ENCODE data around the gene ASIC2.

The ASIC2 gene

GRCh38 chr17:33292981-33293867, at the start of gene ASIC2:
Gene ASIC2 (minus strand): TSS chr17:33293295.
- DNase-seq: no peak

GRCh38 chr17:33342025-33342424, 48.9 kb upstream of the ASIC2 start:
- no peak for DNase-seq

DNA sequence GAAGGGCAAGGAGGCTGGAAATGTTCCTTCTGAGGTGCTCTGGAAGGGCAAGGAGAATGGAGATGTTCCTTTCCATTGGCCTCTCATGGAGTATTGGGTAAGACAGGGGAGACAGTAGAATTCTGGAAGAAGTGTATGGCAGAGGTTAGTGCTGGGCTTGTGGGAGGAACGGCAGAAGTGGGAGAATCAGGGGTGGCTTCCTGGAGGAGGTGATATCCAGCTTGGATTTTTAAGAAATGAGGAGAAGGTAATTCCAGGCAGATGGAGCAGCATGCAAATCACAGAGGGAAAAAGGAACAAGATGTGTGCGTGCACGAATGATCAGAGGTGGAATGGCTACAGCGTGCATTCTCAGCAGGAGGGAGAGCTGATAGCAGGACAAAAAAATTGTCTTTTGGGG, 45.1 kb upstream of the ASIC2 start:
- no peak for DNase-seq

DNA sequence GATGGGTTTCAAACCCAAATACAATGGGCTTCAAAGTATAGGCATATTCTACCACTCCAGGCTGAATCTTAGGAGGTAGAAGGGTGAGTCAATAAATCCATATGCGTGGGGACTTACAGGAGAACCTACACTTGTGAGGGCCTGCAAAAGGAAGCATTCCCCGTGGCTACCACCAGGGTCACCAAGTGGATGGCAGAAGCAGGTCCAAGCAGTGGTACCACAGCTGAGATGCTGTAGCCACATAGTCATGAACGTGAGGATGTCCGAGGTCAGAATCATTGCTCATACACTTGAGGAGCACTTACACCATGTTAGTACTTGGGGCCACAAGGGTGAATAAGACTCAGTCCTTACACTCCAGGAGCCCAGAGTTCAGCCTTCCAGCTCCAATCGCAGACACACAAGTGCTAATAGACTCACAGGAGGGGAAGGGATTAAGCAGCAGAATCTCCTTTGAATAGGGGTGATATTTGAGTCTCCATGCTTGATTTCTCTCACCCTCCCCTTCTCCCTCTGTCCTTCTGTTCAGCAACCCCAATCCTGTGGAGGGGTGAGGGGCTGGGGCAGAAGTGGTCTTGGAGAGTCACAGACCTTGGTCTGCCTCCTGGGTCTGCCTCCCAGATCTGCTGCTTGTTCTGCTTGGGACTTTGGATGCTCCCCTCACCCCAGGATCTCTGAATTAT, 42.5 kb upstream of the ASIC2 start:
- no peak for DNase-seq

- no peak for DNase-seq
Measured at GRCh38 chr17:33334703-33335102, 41.6 kb upstream of the ASIC2 start.

DNA sequence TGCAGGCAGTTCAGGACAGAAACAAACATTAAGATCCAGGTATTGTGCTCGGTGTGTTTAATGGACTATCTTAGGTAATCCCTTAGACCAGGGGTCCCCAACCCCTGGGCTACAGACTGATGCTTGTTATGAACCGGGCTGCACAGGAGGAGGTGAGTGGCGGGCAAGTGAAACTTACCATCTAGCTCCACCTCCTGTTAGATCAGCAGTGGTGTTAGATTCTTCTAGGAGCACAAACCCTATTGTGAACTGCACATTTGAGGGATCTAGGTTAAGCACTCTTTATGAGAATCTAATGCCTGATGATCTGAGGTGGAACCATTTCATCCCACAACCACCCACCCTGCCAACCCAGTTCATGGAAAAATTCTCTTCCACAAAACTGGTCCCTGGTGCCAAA, 37.8 kb upstream of the ASIC2 start:
- DNase-seq: no peak

DNA sequence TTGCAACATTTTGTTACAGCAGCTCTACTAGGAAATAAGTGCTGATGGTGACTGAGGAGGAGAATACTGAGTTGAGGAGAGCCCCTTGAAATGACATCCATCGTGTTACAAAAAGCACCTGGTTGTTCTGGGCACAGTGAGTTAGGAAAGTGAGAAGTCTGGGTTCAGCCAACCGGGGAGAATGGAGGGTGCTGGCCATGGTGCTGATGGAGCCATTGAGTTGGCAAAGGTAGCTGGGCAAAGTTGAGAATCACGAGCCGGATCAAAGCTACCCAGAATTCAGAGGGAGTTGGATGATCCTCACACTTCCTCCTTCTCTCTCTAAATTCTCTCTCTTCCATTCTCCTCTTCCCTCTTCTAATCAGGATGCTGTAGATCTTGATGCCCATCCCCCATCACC, 35.0 kb upstream of the ASIC2 start:
- no peak for DNase-seq

DNA sequence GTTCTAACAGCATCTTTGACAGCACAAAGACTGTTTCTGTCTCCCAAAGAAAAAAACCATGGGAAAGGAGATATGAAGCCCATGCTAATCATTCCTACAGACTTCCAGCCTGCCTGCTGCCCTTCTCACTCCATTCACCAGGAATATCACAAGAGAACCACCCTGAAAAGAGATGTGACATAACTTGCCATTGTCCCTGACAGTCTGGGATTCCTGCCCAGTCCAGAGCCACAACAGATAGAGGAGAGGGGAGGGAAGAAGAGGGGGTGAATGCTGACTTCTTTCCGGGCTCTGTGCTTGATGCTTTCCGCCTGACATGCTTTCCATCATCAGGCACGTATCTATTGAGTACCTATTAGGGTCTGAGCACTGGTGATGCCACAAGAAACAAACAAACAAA, 31.6 kb upstream of the ASIC2 start:
- no peak for DNase-seq

DNA sequence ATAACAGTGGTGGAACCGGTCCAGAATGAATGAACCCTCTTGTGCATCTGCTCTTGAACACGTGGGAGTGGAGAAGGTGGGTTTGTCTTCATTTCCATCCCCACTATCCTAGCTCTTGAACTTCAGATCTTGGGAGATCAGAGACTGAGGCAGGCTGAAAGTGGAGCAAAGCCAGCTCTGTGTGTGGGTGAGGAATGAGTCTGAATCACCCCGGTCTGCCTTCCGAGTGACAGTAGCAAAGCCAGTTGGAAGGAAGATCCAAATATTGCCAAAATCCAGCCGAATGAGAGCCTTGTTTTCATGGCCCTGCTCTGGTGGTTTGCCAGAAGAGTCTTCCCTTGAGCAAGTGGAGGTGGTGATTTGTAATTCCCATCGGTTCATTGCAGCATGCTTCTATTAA, 29.0 kb upstream of the ASIC2 start:
- DNase-seq: no peak

GRCh38 chr17:33318241-33318640, 25.1 kb upstream of the ASIC2 start:
- DNase-seq: no peak

DNA sequence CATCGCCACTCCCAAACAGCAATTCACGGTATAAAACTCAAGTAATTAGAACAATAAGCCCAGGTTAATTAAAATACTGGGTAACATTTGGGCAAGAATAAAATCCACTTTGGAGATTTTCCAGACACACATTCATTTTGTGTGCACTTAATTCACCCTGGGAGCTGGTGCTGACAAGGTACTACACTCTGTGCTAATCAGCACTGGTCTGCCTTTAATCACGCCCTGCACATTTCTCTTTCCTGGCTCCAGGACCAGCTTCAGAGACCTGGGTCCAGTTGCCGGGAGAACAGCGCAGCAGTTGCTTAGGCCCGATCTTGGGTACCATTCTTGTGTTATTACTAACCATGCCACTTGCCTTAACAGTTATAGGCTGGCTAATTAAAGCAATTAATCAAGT, 23.7 kb upstream of the ASIC2 start:
- DNase-seq: no peak

GRCh38 chr17:33310296-33310695, 17.2 kb upstream of the ASIC2 start:
- DNase-seq: no peak

GRCh38 chr17:33303254-33303653, 10.2 kb upstream of the ASIC2 start:
- DNase-seq: no peak

DNA sequence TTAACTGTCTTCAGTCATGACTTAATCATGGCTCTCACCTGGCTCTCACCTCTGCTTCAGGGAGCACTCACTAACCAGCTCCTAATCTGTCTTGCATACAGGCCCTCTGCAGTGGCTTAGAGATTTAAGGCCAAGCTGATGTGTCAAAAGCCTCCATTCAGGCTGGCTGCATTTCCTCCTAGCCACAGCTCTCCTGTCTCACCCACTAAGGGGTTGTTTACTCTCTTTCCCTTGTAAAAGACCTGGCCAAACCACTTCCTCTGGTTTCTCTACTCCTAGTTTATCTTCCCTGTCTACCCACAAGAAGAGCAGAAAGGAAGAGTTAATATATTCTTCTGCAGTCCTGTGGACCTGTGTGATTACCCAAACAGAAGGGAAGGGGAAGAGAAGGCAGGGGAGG, 9.3 kb upstream of the ASIC2 start:
- no peak for DNase-seq

GRCh38 chr17:33300241-33300640, 7.1 kb upstream of the ASIC2 start:
- DNase-seq: no peak

DNA sequence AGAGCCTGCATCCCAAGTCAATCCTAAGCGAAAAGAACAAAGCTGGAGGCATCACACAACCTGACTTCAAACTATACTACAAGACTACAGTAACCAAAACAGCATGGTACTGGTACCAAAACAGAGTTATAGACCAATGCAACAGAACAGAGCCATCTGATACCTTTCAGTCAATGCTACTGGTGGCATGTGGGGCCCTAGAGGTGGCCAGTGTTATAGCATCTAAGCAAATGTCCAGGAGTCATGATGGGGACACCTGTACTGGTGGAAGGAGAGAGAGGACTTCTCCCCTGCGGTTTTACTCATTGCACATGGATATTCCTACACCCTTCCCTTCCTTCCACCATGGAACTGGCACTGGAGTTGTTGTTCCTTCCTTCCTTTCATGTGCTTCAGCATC, 6.0 kb upstream of the ASIC2 start:
- DNase-seq: no peak

DNA sequence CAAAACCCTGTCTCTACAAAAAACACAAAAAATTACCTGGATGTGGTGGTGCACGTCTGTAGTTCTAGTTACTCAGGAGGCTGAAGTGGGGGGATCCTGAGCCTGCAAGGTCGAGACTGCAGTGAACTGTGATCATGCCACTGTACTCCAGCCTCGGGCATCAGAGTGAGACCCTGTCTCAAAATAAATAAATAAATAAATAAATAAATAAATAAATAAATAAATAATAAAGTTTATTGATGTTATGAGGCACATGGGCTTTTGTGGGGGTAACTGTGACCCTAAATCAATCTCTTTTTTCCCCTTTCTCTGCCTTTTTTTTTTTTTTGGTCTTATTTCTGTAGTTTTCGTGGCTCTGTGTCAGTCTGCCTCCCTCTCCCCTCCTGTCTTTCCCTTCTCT, 4.5 kb upstream of the ASIC2 start:
- DNase-seq: no peak

DNA sequence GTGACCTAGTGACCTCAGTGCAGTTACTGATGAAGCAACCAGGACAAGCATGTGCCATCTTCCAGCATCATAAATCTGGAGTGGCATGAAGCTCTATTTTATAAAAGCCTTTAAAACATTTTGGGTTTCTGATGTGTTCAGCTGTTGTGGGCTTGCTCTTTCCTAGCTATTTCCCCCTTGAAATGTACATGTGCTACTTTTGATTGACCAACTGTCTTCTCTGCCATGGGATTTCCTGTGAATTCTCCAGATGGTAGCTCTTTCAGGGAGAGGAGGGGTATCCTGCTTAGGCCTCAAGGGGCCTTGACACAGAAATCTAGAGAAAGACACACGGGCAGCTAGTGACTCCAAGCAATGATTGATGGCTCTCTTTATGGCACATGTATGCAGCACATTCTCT, 1.9 kb upstream of the ASIC2 start:
- DNase-seq: no peak

DNA sequence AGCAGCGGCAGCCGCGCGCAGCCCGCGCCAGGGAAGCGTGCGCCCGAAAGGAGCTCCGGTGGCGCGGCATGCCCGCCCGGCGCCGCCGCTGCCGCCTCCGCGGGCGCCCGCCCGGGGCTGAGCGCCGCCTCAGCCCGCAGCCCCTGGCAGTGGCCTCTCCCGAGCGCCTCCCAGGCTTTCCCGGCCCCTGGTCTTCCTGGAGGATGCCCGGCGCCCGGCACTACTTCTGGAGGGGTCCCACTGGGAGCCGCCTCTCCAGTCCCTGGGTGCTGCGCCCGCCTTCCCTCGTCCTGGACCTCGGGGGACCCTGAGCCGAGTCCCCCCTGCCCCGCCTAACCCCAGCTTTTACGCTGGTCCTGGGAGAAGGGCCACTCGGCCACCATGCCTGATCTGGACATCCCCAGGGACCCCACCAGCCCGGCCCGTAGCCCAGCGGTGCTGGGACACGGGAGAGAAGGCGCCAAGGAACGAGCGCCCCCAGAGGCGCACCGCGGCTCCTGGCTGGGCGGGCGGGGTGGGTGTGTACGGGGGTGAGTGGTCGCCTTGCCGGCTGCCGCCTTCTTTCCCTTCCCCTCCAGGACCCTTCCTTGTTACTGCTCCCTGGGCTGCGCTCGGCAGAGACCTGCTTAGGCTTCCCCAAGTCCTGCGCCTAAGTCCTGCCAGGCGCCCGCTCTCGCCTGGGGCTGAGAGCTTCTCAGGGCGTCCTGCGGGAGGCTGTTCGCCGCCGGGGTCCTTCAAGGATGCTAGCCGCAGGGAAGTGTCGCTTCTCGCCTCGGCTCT, 704 bp downstream of the ASIC2 start:
- DNase-seq: no peak

DNA sequence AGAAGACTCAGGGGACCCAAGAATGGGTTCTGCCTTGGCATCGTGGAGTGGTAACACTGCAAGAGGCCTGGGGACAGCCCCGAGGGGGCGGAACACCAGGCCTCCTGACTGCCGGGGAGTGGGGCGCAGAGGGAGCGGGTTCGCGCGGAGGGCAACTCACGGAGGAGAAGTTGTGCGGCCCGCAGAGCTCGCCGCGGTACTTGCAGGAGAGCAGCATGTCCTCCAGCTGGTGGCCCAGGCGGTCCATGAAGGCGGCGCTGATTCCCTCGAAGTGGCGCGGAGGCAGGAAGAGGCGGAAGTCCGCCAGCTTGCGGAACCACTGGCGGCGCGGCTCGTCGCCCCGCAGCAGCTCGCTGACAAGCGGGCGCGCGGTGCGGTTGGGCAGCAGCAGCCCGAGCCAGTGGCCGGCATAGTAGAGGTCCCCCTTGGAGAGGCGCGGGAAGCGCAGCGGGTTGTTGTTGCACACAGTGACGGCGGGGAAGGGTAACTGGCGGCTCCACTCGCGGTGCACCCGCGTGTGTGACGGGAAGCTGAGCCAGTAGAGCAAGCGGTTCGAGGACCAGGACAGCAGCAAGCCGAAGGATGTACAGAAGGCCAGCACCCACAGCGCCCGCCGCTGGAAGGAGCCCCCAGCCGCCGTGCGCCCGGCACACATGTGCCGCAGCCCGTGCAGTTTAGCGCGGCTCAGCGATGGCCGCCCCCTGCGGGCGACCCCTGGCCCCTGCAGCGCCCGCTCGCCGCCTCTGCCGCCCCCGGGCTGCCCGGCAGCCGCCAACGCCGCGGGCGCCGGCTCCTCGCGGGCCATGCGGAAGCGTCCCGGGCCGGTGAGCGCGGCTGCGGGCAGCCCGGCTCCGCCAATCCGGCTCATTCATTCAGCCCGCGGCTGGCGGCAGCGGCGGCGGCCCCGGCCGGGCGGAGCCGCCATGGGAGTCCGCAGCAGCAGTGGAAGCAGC, 1.6 kb downstream of the ASIC2 start:
- DNase-seq: no peak

- DNase-seq: no peak
Measured at GRCh38 chr17:33290253-33290652, 2.8 kb downstream of the ASIC2 start.

DNA sequence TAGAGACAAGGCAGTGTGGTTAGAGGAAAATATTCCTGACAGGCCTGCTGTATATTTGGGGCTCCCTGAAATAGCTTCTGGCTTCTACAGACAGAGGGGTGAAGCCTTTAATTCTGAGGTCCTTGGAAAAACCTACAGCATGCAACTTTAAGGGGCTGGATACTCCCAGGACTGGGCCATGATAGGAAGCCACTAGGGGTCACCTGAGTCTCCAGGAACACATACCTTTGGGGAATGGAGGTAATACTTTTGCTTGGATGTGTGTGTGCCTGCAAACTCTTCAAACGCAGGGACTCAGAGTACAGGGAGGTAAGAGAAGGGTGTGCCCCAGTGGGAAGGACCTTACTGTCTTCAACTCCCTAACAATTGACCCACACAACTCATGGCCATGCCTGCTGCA, 4.1 kb downstream of the ASIC2 start:
- DNase-seq: no peak

Measured in activated CD4-positive, alpha-beta T cell treated with anti-CD3 and anti-CD28 coated beads, Interleukin-2, amount 50 U/mL, for 16 hours (primary cell).